NCI-H1930 (cell line): ENCODE results near the gene E2F1.
"Not testable (repeated sequence)": the region's sequence is repeated elsewhere in the genome, so short reads cannot be mapped to it uniquely, and the experiment has no call there.

Experiments used
- DNase-seq, 2 experiments: peaks; one replicate each; lab custom pipeline; 2025; lab: John Stamatoyannopoulos, UW

The E2F1 gene

GRCh38 chr20:33658929-33659328, 27.3 kb downstream of the E2F1 start:
- no peak for DNase-seq

- DNase-seq: no peak
These were observed 27.7 kb downstream of the E2F1 start for GRCh38 chr20:33658510-33658909.

GRCh38 chr20:33657704-33658095, 28.5 kb downstream of the E2F1 start:
- DNase-seq: no peak

GRCh38 chr20:33656783-33657703, 29.1 kb downstream of the E2F1 start:
- no peak for DNase-seq

GRCh38 chr20:33656010-33656782, 30.0 kb downstream of the E2F1 start:
- no peak for DNase-seq

GRCh38 chr20:33655164-33655563, 31.0 kb downstream of the E2F1 start:
- no peak for DNase-seq

GRCh38 chr20:33654680-33655161, 31.5 kb downstream of the E2F1 start:
- DNase-seq: no peak

- peak in 1 of 2 experiments; percentile 47 for DNase-seq
These were observed 32.1 kb downstream of the E2F1 start for GRCh38 chr20:33653900-33654596.

- peak; percentile 49 to 70 for DNase-seq
These were observed 32.8 kb downstream of the E2F1 start for GRCh38 chr20:33653218-33653899.

- DNase-seq: no peak
These were observed 34.6 kb downstream of the E2F1 start for GRCh38 chr20:33651562-33652048.

GRCh38 chr20:33650753-33651561, 35.2 kb downstream of the E2F1 start:
- no peak for DNase-seq

- no peak for DNase-seq
These were observed 36.0 kb downstream of the E2F1 start for GRCh38 chr20:33650111-33650752.

GRCh38 chr20:33649201-33649681, 36.9 kb downstream of the E2F1 start:
- no peak for DNase-seq

- DNase-seq: no peak
These were observed 37.7 kb downstream of the E2F1 start for GRCh38 chr20:33648396-33649004.

- no peak for DNase-seq
These were observed 38.4 kb downstream of the E2F1 start for GRCh38 chr20:33647603-33648395.

- DNase-seq: not testable (repeated sequence)
These were observed 39.1 kb downstream of the E2F1 start for GRCh38 chr20:33646959-33647602.

- no peak for DNase-seq
These were observed 40.0 kb downstream of the E2F1 start for GRCh38 chr20:33646191-33646590.

GRCh38 chr20:33645396-33645795, 40.8 kb downstream of the E2F1 start:
- DNase-seq: no peak
